Breast epithelium (tissue), 4 donors: ENCODE results near the gene TRIOBP. TPM values are rescaled to one million over a fixed set of nuclear protein-coding genes. Genes with fewer than 3 reads are reported as not detected.

Source experiments
- DNase-seq, 2 donors: peaks; one replicate each; pipeline ENCODE4 v3.0.0-alpha.2; 2019; ENCODE audit warnings: low spot score in 2 of 2
- H3K27ac ChIP-seq, 2 donors: fragments of 200-600 bp; sonication (generic) in 1 of 2; one replicate each; pipeline ENCODE4 v1.5.1; 2016 to 2019; ENCODE audit warnings: mild to moderate bottlenecking in 1 of 2
- H3K27me3 ChIP-seq, 2 donors: fragments of 200-600 bp; sonication (generic) in 1 of 2; one replicate each; pipeline versions ENCODE4 v1.5.1 to v1.6.0; 2017 to 2019; ENCODE audit warnings: control low read depth in 1 of 2, mild to moderate bottlenecking in 1 of 2
- H3K36me3 ChIP-seq: fragments of 200-600 bp; one replicate; pipeline ENCODE4 v1.5.1; 2019
- H3K4me1 ChIP-seq, 2 donors: fragments of 200-600 bp; sonication (generic); one replicate each; pipeline ENCODE4 v1.5.1; 2016 to 2019; ENCODE audit warnings: control low read depth in 1 of 2
- H3K4me3 ChIP-seq, 3 donors: fragments of 200-600 bp; sonication (generic); 1 replicate in 2 of 3; 2 replicates in 1 of 3; pipeline ENCODE4 v1.5.1; 2016 to 2019; ENCODE audit warnings: mild to moderate bottlenecking in 3 of 3, moderate library complexity in 2 of 3
- H3K9me3 ChIP-seq, 2 donors: fragments of 200-600 bp; sonication (generic) in 1 of 2; one replicate each; pipeline ENCODE4 v1.5.1; 2016 to 2019; ENCODE audit warnings: control low read depth in 1 of 2
- POLR2A ChIP-seq: fragments of 450-650 bp; IDR thresholded peaks from one replicate; pipeline ENCODE4 v1.6.1; 2016; ENCODE audit warnings: antibody characterized with exemption, mild to moderate bottlenecking, moderate library complexity
- POLR2AphosphoS5 ChIP-seq, 3 donors: sonication (generic); formaldehyde crosslinking; IDR thresholded peaks; one replicate each; pipeline ENCODE4 v1.6.1; 2017; ENCODE audit warnings: antibody characterized with exemption in 3 of 3
- intact Hi-C: fragments of 100-400 bp; cut with DNase I; formaldehyde crosslinking; loops from one replicate; pipeline ENCODE4 v1.15.1; 2023; ENCODE audit warnings: low total_unique reads
- total RNA-seq, 3 donors: library from RNA; depleted of rRNA; stranded (reverse); fragments of >200 nt; gene quantifications; one replicate each; pipeline ENCODE4 v1.1.0, GENCODE V29; 2016
- TF ChIP-seq, protein P1 (sequence below), 3 donors: fragments of 450-650 bp; IDR thresholded peaks; one replicate each; pipeline ENCODE4 v1.5.1; 2016 to 2017; ENCODE audit warnings: antibody characterized with exemption in 3 of 3, mild to moderate bottlenecking in 3 of 3, moderate library complexity in 3 of 3

TRIOBP gene, protein sequence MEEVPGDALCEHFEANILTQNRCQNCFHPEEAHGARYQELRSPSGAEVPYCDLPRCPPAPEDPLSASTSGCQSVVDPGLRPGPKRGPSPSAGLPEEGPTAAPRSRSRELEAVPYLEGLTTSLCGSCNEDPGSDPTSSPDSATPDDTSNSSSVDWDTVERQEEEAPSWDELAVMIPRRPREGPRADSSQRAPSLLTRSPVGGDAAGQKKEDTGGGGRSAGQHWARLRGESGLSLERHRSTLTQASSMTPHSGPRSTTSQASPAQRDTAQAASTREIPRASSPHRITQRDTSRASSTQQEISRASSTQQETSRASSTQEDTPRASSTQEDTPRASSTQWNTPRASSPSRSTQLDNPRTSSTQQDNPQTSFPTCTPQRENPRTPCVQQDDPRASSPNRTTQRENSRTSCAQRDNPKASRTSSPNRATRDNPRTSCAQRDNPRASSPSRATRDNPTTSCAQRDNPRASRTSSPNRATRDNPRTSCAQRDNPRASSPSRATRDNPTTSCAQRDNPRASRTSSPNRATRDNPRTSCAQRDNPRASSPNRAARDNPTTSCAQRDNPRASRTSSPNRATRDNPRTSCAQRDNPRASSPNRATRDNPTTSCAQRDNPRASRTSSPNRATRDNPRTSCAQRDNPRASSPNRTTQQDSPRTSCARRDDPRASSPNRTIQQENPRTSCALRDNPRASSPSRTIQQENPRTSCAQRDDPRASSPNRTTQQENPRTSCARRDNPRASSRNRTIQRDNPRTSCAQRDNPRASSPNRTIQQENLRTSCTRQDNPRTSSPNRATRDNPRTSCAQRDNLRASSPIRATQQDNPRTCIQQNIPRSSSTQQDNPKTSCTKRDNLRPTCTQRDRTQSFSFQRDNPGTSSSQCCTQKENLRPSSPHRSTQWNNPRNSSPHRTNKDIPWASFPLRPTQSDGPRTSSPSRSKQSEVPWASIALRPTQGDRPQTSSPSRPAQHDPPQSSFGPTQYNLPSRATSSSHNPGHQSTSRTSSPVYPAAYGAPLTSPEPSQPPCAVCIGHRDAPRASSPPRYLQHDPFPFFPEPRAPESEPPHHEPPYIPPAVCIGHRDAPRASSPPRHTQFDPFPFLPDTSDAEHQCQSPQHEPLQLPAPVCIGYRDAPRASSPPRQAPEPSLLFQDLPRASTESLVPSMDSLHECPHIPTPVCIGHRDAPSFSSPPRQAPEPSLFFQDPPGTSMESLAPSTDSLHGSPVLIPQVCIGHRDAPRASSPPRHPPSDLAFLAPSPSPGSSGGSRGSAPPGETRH (N-terminal part only)
- 10 to 100 TPM; 78.3 to 95.0 (median 88.3) TPM for total RNA-seq

DNA sequence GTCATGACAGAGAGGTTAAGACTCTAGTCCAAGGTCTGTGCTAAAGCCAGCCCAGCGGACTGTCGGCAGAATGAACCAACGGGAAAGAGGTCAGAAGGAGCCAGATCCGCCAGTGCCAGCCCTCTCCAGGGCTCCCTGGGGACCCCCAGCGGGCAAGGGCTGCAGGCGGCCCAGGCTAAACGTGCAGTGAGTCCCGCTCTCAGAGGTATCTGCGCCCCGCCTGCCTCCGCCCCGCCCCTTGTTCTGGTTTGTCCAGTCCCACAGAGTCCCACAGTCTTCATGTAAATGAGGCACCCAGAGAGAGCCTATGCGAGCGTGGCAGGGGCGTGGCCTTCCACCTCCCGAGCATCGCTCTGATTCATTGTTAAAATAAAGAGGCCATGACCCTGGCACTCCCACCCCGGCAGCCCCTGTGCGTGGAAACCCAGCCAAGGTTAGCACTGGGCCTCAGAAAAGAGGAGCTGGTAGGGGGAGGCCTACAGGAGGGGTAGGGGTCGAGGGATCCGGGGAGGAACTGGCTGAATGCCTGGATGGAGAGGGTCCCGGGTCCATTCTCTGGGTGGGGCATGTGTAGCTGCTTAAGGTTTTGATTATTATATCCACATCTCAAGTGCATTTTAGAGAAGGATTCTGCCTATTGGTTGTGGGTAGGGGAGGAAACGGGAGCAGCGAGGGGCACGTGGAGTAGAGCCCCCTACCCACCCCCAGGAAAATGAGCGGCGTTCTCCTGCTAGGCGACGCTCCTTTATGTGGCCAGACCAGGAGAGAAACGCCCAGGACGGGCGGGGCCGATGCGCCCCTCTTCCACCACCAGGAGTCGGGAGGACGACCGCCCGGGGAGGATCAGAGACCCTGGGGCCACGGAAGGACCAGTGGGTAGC, at the start of gene TRIOBP:
Gene TRIOBP, plus strand, starts transcription at position 392 of the 881 bp plus-strand sequence. CDS start 4,318 bp downstream, outside the sequence.
- no peaks in the 10 kb centered on the region for H3K27me3 ChIP-seq
- no peaks in the 10 kb centered on the region for H3K9me3 ChIP-seq
- DNase-seq, result peak; percentile 83 to 89
- intact Hi-C loops, result no loop called here
- H3K27ac ChIP-seq, result no peak within 1 kb of the TSS
- no peaks in the 10 kb centered on the region for H3K36me3 ChIP-seq
- no peaks in the 10 kb centered on the region for H3K4me1 ChIP-seq
- H3K4me3 ChIP-seq, result peak within 1 kb of the TSS; percentile 10 to 51 (median 26)
- no peak for TF ChIP-seq POLR2A
- no peak for TF ChIP-seq POLR2AphosphoS5 (IDR thresholded peaks at IDR 0.05)
- TF ChIP-seq, protein P1, sequence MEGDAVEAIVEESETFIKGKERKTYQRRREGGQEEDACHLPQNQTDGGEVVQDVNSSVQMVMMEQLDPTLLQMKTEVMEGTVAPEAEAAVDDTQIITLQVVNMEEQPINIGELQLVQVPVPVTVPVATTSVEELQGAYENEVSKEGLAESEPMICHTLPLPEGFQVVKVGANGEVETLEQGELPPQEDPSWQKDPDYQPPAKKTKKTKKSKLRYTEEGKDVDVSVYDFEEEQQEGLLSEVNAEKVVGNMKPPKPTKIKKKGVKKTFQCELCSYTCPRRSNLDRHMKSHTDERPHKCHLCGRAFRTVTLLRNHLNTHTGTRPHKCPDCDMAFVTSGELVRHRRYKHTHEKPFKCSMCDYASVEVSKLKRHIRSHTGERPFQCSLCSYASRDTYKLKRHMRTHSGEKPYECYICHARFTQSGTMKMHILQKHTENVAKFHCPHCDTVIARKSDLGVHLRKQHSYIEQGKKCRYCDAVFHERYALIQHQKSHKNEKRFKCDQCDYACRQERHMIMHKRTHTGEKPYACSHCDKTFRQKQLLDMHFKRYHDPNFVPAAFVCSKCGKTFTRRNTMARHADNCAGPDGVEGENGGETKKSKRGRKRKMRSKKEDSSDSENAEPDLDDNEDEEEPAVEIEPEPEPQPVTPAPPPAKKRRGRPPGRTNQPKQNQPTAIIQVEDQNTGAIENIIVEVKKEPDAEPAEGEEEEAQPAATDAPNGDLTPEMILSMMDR (IDR thresholded peaks at IDR 0.05), result no peak

GRCh38 chr22:37647317-37647716, 49.5 kb upstream of the TRIOBP start:
- no peak overlapping the region for H3K27ac ChIP-seq
- no peak for DNase-seq
- no peaks in the 10 kb centered on the region for H3K9me3 ChIP-seq
- TF ChIP-seq POLR2A (no peak), POLR2AphosphoS5 (IDR thresholded peaks at IDR 0.05) (no peak)
- TF ChIP-seq, protein P1 (IDR thresholded peaks at IDR 0.05), result no peak
- peaks cover 0 to 8% of the 10 kb centered on the region in 2 donors for H3K4me1 ChIP-seq
- intact Hi-C loops, result loop anchor here (2.0 kb wide), 1 partner anchor 71 kb away; no protein-coding TSS in a partner anchor
- no peaks in the 10 kb centered on the region for H3K27me3 ChIP-seq
- no peaks in the 10 kb centered on the region for H3K36me3 ChIP-seq
- H3K4me3 ChIP-seq, result no peak overlapping the region

- Histone ChIP-seq H3K36me3 (no peaks in the 10 kb centered on the region), H3K27ac (no peak overlapping the region), H3K27me3 (no peaks in the 10 kb centered on the region), H3K9me3 (no peaks in the 10 kb centered on the region), H3K4me1 (peaks cover 0 to 8% of the 10 kb centered on the region in 2 donors), H3K4me3 (no peak overlapping the region)
- no peak for DNase-seq
- intact Hi-C loops, result loop anchor here (2.0 kb wide), 1 partner anchor 71 kb away; no protein-coding TSS in a partner anchor
- TF ChIP-seq, protein P1 (IDR thresholded peaks at IDR 0.05), result no peak
- TF ChIP-seq POLR2A (no peak), POLR2AphosphoS5 (IDR thresholded peaks at IDR 0.05) (no peak)
Measured at GRCh38 chr22:37647928-37648327, 48.9 kb upstream of the TRIOBP start.

DNA sequence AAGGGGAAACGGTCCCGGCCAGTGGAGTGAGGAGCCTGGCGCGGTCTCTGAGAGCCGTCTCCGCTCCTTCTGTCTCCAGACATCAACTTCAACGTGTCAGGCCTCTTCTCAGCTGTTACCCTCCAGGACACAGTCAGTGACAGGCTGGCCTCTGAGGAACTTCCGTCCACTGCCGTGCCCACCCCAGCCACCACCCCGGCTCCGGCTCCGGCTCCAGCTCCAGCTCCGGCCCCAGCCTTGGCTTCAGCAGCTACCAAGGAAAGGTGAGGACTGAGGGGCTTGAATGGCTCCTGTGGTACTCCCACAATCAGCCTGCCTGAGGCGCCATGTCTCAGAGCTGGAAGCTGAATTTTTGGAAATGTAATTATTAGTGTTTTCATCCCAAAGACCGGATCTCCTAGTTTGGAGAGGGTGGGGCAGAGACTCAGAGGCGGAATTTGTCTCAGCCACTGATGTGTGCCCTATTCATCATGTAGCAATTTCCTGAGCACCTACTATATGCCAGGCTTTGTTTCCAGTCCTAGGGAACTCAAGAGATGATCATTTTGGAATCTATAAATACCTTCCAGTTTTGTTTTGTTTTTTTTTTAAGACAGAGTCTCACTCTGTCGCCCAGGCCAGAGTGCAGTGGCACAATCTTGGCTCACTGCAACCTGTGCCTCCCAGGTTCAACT, 46.2 kb upstream of the TRIOBP start:
- Histone ChIP-seq H3K36me3 (no peaks in the 10 kb centered on the region), H3K4me3 (no peak overlapping the region), H3K4me1 (no peaks in the 10 kb centered on the region), H3K27me3 (no peaks in the 10 kb centered on the region), H3K27ac (no peak overlapping the region), H3K9me3 (no peaks in the 10 kb centered on the region)
- TF ChIP-seq POLR2AphosphoS5 (IDR thresholded peaks at IDR 0.05) (no peak), POLR2A (no peak)
- TF ChIP-seq, protein P1 (IDR thresholded peaks at IDR 0.05), result no peak
- no peak for DNase-seq
- intact Hi-C loops, result loop anchor here (10.0 kb wide), 1 partner anchor 144 kb away; no protein-coding TSS in a partner anchor
